ENCODE data around the gene B4GALT5. TPM values are rescaled to one million over a fixed set of nuclear protein-coding genes. Genes with fewer than 3 reads are reported as not detected.

Gene B4GALT5, protein sequence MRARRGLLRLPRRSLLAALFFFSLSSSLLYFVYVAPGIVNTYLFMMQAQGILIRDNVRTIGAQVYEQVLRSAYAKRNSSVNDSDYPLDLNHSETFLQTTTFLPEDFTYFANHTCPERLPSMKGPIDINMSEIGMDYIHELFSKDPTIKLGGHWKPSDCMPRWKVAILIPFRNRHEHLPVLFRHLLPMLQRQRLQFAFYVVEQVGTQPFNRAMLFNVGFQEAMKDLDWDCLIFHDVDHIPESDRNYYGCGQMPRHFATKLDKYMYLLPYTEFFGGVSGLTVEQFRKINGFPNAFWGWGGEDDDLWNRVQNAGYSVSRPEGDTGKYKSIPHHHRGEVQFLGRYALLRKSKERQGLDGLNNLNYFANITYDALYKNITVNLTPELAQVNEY
- 28.9 and 49.5 TPM in 2 replicates for total RNA-seq

GRCh38 chr20:49713753-49714712 is at the start of gene B4GALT5:
B4GALT5 (minus strand) TSS chr20:49713878; CDS start chr20:49713690, 188 bp downstream.

Small RNAs within 50 kb of the gene (small RNA-seq; reads per million reads assigned to genes)
- not detected for gene RN7SL197P (ENCODE audit: low replicate concordance)
- gene SNRPFP1 (ENCODE audit: low replicate concordance) = not detected

Other genes starting within 250 kb of the B4GALT5 start
- under 0.01 TPM in 1 of 2 replicates, not detected in the other for gene KCNB1, start 231.2 kb downstream of the B4GALT5 start, total RNA-seq
- gene PTGIS, start 145.7 kb downstream of the B4GALT5 start, total RNA-seq = 0.14 and 4.6 TPM in 2 replicates
- gene SLC9A8, start 99.0 kb upstream of the B4GALT5 start, total RNA-seq = 8.7 and 11.8 TPM in 2 replicates
- gene SPATA2, start 201.7 kb upstream of the B4GALT5 start, total RNA-seq = 5.7 and 6.2 TPM in 2 replicates
- gene RNF114, start 222.5 kb upstream of the B4GALT5 start, total RNA-seq = 103 and 146 TPM in 2 replicates